ENCODE measurements around the gene IQCK.
A peak's percentile ranks its signal among the peaks of the same experiment; 100 is the strongest.

Gene IQCK

GRCh38 chr16:19710991-19711545 lies 7.0 kb upstream of the IQCK start:
- peaks cover 3% of the 10 kb centered on the region for H3K4me1 ChIP-seq (ENCODE audit: insufficient read depth, poor library complexity, severe bottlenecking)
- no peak for TF ChIP-seq CTCF (IDR thresholded peaks at IDR 0.05; ENCODE audit: poor library complexity, severe bottlenecking)
- peaks cover 55% of the 10 kb centered on the region for H3K36me3 ChIP-seq (ENCODE audit: low read depth)
- no peak for DNase-seq (ENCODE audit: low spot score)
- H3K4me3 ChIP-seq (ENCODE audit: severe bottlenecking): no peak overlapping the region
- H3K9me3 ChIP-seq (ENCODE audit: severe bottlenecking): no peaks in the 10 kb centered on the region
- H3K27ac ChIP-seq (ENCODE audit: poor library complexity, severe bottlenecking): no peak overlapping the region
- no peaks in the 10 kb centered on the region for H3K27me3 ChIP-seq (ENCODE audit: insufficient read depth, poor library complexity, severe bottlenecking)
- ATAC-seq (ENCODE audit: low read depth): no peak

GRCh38 chr16:19711643-19712042 lies 6.4 kb upstream of the IQCK start:
- peaks cover 49% of the 10 kb centered on the region for H3K36me3 ChIP-seq (ENCODE audit: low read depth)
- H3K4me1 ChIP-seq (ENCODE audit: insufficient read depth, poor library complexity, severe bottlenecking): peaks cover 3% of the 10 kb centered on the region
- no peak overlapping the region for H3K4me3 ChIP-seq (ENCODE audit: severe bottlenecking)
- no peaks in the 10 kb centered on the region for H3K27me3 ChIP-seq (ENCODE audit: insufficient read depth, poor library complexity, severe bottlenecking)
- ATAC-seq (ENCODE audit: low read depth): no peak
- no peak overlapping the region for H3K27ac ChIP-seq (ENCODE audit: poor library complexity, severe bottlenecking)
- H3K9me3 ChIP-seq (ENCODE audit: severe bottlenecking): no peaks in the 10 kb centered on the region
- TF ChIP-seq CTCF (IDR thresholded peaks at IDR 0.05; ENCODE audit: poor library complexity, severe bottlenecking): no peak
- DNase-seq (ENCODE audit: low spot score): no peak

GRCh38 chr16:19712418-19713058 lies 5.5 kb upstream of the IQCK start:
- H3K4me1 ChIP-seq (ENCODE audit: insufficient read depth, poor library complexity, severe bottlenecking): peaks cover 3% of the 10 kb centered on the region
- H3K36me3 ChIP-seq (ENCODE audit: low read depth): peaks cover 42% of the 10 kb centered on the region
- H3K27ac ChIP-seq (ENCODE audit: poor library complexity, severe bottlenecking): no peak overlapping the region
- H3K9me3 ChIP-seq (ENCODE audit: severe bottlenecking): no peaks in the 10 kb centered on the region
- no peak for TF ChIP-seq CTCF (IDR thresholded peaks at IDR 0.05; ENCODE audit: poor library complexity, severe bottlenecking)
- H3K27me3 ChIP-seq (ENCODE audit: insufficient read depth, poor library complexity, severe bottlenecking): no peaks in the 10 kb centered on the region
- H3K4me3 ChIP-seq (ENCODE audit: severe bottlenecking): no peak overlapping the region
- ATAC-seq (ENCODE audit: low read depth): no peak
- no peak for DNase-seq (ENCODE audit: low spot score)

- no peak for TF ChIP-seq CTCF (IDR thresholded peaks at IDR 0.05; ENCODE audit: poor library complexity, severe bottlenecking)
- Histone ChIP-seq H3K27ac (ENCODE audit: poor library complexity, severe bottlenecking) (no peak overlapping the region), H3K36me3 (ENCODE audit: low read depth) (peaks cover 42% of the 10 kb centered on the region), H3K27me3 (ENCODE audit: insufficient read depth, poor library complexity, severe bottlenecking) (no peaks in the 10 kb centered on the region), H3K4me3 (ENCODE audit: severe bottlenecking) (no peak overlapping the region), H3K4me1 (ENCODE audit: insufficient read depth, poor library complexity, severe bottlenecking) (peaks cover 3% of the 10 kb centered on the region), H3K9me3 (ENCODE audit: severe bottlenecking) (no peaks in the 10 kb centered on the region)
- ATAC-seq (ENCODE audit: low read depth) (no peak), DNase-seq (ENCODE audit: low spot score) (no peak)
Measured at GRCh38 chr16:19713697-19714096, 4.4 kb upstream of the IQCK start.

GRCh38 chr16:19715566-19715965 lies 2.5 kb upstream of the IQCK start:
- Histone ChIP-seq H3K27ac (ENCODE audit: poor library complexity, severe bottlenecking) (peak overlapping the region; percentile 4), H3K27me3 (ENCODE audit: insufficient read depth, poor library complexity, severe bottlenecking) (no peaks in the 10 kb centered on the region), H3K36me3 (ENCODE audit: low read depth) (peaks cover 33% of the 10 kb centered on the region), H3K4me3 (ENCODE audit: severe bottlenecking) (no peak overlapping the region), H3K4me1 (ENCODE audit: insufficient read depth, poor library complexity, severe bottlenecking) (peaks cover 3% of the 10 kb centered on the region), H3K9me3 (ENCODE audit: severe bottlenecking) (no peaks in the 10 kb centered on the region)
- DNase-seq (ENCODE audit: low spot score) (no peak), ATAC-seq (ENCODE audit: low read depth) (peak; percentile 16; the same call in 1 of the 3 replicates)
- no peak for TF ChIP-seq CTCF (IDR thresholded peaks at IDR 0.05; ENCODE audit: poor library complexity, severe bottlenecking)

Data from RWPE2 (cell line).